H1 (cell line): ENCODE measurements around the gene TCHH. TPM values are rescaled to one million over a fixed set of nuclear protein-coding genes. Genes with fewer than 3 reads are reported as not detected.

Source experiments
- HDAC6 ChIP-seq: IDR thresholded peaks from one replicate; pipeline ENCODE4 v1.7.1; 2012; ENCODE audit warnings: low read depth, mild to moderate bottlenecking, inconsistent platforms, low read length, moderate library complexity
- KDM1A ChIP-seq: fragments of 200-600, 300-600 bp; sonication (generic); IDR thresholded peaks from 2 replicates; pipeline ENCODE4 v1.7.1; 2016; ENCODE audit warnings: mild to moderate bottlenecking, low read length, borderline replicate concordance
- RNF2 ChIP-seq: fragments of 200-900, 300-1000 bp; sonication (generic); IDR thresholded peaks from 2 replicates; pipeline ENCODE4 v1.7.1; 2016; ENCODE audit warnings: borderline replicate concordance, low read depth, mild to moderate bottlenecking, antibody characterized with exemption, low read length; ENCODE audit not compliant: poor library complexity, severe bottlenecking; ENCODE audit errors: missing control alignments
- polyA plus RNA-seq, 7 experiments: library from polyadenylated mRNA; depleted of rRNA in 3 of 7; stranded (reverse) in 5 of 7; unstranded in 2 of 7; fragments of >200 nt in 5 of 7; fragments of 200-250 nt in 2 of 7; gene quantifications; 1 replicate in 5 of 7; 2 replicates in 1 of 7; 4 replicates in 1 of 7; pipeline versions ENCODE4 v1.2.1 to v1.2.3, GENCODE V29; 2011 to 2013; ENCODE audit warnings: missing spikeins in 2 of 7, mixed read lengths in 2 of 7
- total RNA-seq: library from RNA; stranded (reverse); fragmentation: NEBNext Ultra II Directional; extraction: Animal tissue kit (Norgen Biotek cat#: 25700); gene quantifications from 2 replicates; pipeline ENCODE4 v1.2.1, GENCODE V29; 2021

The TCHH gene
- total and polyA plus RNA-seq, 2 of the 8 experiments (the other 6 are each of a cell fraction or from before 2014, with no cell fraction given), result 0.02 to 0.07 TPM

- TF ChIP-seq RNF2 (no peak), HDAC6 (no peak), KDM1A (no peak)
Measured at GRCh38 chr1:152089014-152089674, 26.1 kb downstream of the TCHH start, which contains the start of gene TCHHL1 (continued).
